Mammary epithelial cell (primary cell): ENCODE results near the gene RPL13.

Source experiments
- EZH2 ChIP-seq: IDR thresholded peaks from 2 replicates; pipeline ENCODE4 v1.6.1; 2012; ENCODE audit warnings: low read length, inconsistent platforms, borderline replicate concordance
- TF ChIP-seq, protein P1 (sequence below), 2 donors: IDR thresholded peaks in 1 of 2; conservative IDR thresholded peaks in 1 of 2; 2 replicates each; pipeline ENCODE4 v1.5.1; 2011 to 2012; ENCODE audit warnings: inconsistent platforms in 2 of 2, low read length in 2 of 2, mild to moderate bottlenecking in 2 of 2, control low read depth in 1 of 2, low read depth in 1 of 2; ENCODE audit not compliant: insufficient read depth in 1 of 2; ENCODE audit errors: extremely low read depth in 1 of 2

DNA sequence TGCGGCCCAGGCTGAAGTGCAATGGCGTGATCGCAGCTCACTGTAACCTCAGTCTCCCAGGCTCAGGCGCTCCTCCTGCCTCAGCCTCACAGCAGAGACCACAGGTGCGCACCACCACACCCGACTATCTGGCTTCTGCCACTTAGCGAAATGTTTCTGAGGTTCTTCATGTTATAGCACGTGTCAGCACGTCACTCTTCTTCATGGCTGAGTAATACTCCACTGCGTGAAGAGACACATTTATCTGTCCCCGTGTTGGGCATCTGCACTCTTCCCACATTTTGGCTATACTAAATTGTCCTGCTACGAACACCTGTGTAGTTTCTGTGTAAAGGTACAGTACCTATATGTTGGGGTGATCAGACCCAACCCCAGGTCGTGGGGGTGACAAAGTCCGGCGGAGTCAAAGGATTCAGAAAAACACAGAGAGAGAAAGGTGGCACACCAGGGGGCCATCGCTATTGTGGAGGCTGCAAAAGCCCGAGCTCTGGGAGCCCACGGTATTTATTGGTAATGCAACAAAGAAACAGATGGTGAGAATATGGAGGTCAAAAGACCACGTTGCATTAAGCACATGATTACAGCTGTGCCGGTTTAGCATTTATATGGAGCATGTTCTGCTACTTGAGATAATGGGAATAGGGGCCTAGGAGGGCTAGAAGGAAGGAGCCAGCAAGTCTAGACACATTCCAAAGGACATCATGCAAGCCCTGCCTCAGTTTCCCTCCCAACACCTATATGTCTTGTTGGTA is 52.1 kb downstream of the RPL13 start:
- TF ChIP-seq, protein P1, sequence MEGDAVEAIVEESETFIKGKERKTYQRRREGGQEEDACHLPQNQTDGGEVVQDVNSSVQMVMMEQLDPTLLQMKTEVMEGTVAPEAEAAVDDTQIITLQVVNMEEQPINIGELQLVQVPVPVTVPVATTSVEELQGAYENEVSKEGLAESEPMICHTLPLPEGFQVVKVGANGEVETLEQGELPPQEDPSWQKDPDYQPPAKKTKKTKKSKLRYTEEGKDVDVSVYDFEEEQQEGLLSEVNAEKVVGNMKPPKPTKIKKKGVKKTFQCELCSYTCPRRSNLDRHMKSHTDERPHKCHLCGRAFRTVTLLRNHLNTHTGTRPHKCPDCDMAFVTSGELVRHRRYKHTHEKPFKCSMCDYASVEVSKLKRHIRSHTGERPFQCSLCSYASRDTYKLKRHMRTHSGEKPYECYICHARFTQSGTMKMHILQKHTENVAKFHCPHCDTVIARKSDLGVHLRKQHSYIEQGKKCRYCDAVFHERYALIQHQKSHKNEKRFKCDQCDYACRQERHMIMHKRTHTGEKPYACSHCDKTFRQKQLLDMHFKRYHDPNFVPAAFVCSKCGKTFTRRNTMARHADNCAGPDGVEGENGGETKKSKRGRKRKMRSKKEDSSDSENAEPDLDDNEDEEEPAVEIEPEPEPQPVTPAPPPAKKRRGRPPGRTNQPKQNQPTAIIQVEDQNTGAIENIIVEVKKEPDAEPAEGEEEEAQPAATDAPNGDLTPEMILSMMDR (conservative IDR thresholded peaks at IDR 0.05 in 1 of 2, IDR thresholded peaks at IDR 0.05 in 1 of 2; ENCODE audit: extremely low read depth in 1 of 2, insufficient read depth in 1 of 2, low read depth in 1 of 2, low read length in 2 of 2) = no peak
- TF ChIP-seq EZH2 = no peak
